B cell (primary cell): ENCODE data around the gene ACADL. TPM values are rescaled to one million over a fixed set of nuclear protein-coding genes. Genes with fewer than 3 reads are reported as not detected.

Source experiments
- ATAC-seq: fragments of 200-7000 bp; cut with Tn5 transposase; one replicate; pipeline ENCODE4 v1.10.0; 2021; ENCODE audit warnings: low read depth, mild to moderate bottlenecking, moderate number of reproducible peaks, moderate library complexity
- CTCF ChIA-PET: fragments of 350-600 bp; sonication (Branson Sonifier 250); formaldehyde crosslinking; loops from one replicate; lab custom pipeline; 2021; ENCODE audit warnings: antibody characterized with exemption, inconsistent platforms; lab: Charles Lee
- POLR2A ChIA-PET: fragments of 350-600 bp; sonication (Branson Sonifier 250); formaldehyde crosslinking; loops from one replicate; lab custom pipeline; 2021; ENCODE audit warnings: antibody characterized with exemption; lab: Charles Lee
- DNase-seq: peaks from one replicate; pipeline ENCODE4 v3.0.0; 2013
- H2AFZ ChIP-seq: 2 replicates; pipeline ENCODE4 v1.6.1; 2012; ENCODE audit warnings: mild to moderate bottlenecking, low read depth, low read length; ENCODE audit not compliant: insufficient read depth, poor library complexity, severe bottlenecking
- H3K27ac ChIP-seq, 2 donors: 1 replicate in 1 of 2; 2 replicates in 1 of 2; pipeline ENCODE4 v1.5.1; 2012 to 2013; ENCODE audit warnings: low read length in 2 of 2, mild to moderate bottlenecking in 2 of 2, moderate library complexity in 1 of 2
- H3K27me3 ChIP-seq, 4 experiments: fragments of 200-600 bp in 1 of 4; sonication (generic) in 1 of 4; replicated peaks in 1 of 4; 1 replicate in 2 of 4; 2 replicates in 2 of 4; pipeline versions ENCODE4 v1.6.1 to v1.7.0; 2013 to 2016; ENCODE audit warnings: low read length in 3 of 4, mild to moderate bottlenecking in 2 of 4, mixed read lengths in 1 of 4, moderate library complexity in 1 of 4; ENCODE audit not compliant: insufficient read depth in 4 of 4, control insufficient read depth in 3 of 4; ENCODE audit errors: control extremely low read depth in 1 of 4
- H3K36me3 ChIP-seq, 2 experiments: replicated peaks in 1 of 2; 1 replicate in 1 of 2; 2 replicates in 1 of 2; pipeline versions ENCODE4 v1.6.1 to v1.7.1; 2013; ENCODE audit warnings: low read length in 1 of 2; ENCODE audit not compliant: insufficient read depth in 2 of 2, control insufficient read depth in 1 of 2; ENCODE audit errors: control extremely low read depth in 1 of 2, extremely low read depth in 1 of 2
- H3K4me1 ChIP-seq, 2 donors: fragments of 200-600 bp in 1 of 2; sonication (generic) in 1 of 2; 1 replicate in 1 of 2; 2 replicates in 1 of 2; pipeline versions ENCODE4 v1.5.1 to v1.6.1; 2013 to 2017; ENCODE audit warnings: low read length in 2 of 2; ENCODE audit not compliant: control insufficient read depth in 2 of 2, insufficient read depth in 2 of 2
- H3K4me2 ChIP-seq: replicated peaks from 2 replicates; pipeline ENCODE3; 2012; ENCODE audit warnings: mild to moderate bottlenecking, low read depth, low read length; ENCODE audit not compliant: poor library complexity, severe bottlenecking
- H3K4me3 ChIP-seq, 5 experiments: fragments of 200-600 bp in 1 of 5; sonication (generic) in 1 of 5; 1 replicate in 3 of 5; 2 replicates in 2 of 5; pipeline versions ENCODE4 v1.5.1 to v1.7.0; 2011 to 2016; ENCODE audit warnings: low read length in 4 of 5, mild to moderate bottlenecking in 4 of 5, low read depth in 2 of 5, control low read depth in 1 of 5, moderate library complexity in 1 of 5; ENCODE audit not compliant: insufficient read depth in 1 of 5; ENCODE audit errors: control extremely low read depth in 1 of 5, extremely low read depth in 1 of 5
- H3K79me2 ChIP-seq: fragments of 200-600 bp; sonication (generic); one replicate; pipeline ENCODE4 v1.6.0; 2016; ENCODE audit warnings: low read length; ENCODE audit not compliant: control insufficient read depth, insufficient read depth
- H3K9ac ChIP-seq: fragments of 200-600 bp; sonication (generic); 2 replicates; pipeline ENCODE4 v1.6.1; 2017; ENCODE audit warnings: mild to moderate bottlenecking, low read length, moderate library complexity
- H3K9me3 ChIP-seq, 3 donors: one replicate each; pipeline versions ENCODE4 v1.6.1 to v1.7.1; 2013; ENCODE audit warnings: low read length in 2 of 3; ENCODE audit not compliant: control insufficient read depth in 2 of 3, insufficient read depth in 1 of 3; ENCODE audit errors: control extremely low read depth in 1 of 3
- H4K20me1 ChIP-seq: 2 replicates; pipeline ENCODE4 v1.6.0; 2012; ENCODE audit warnings: mild to moderate bottlenecking, low read length; ENCODE audit not compliant: insufficient read depth, control insufficient read depth, poor library complexity, severe bottlenecking
- H3K27ac Mint-ChIP-seq: one replicate; pipeline ENCODE4 v1.8.0; 2021; ENCODE audit warnings: mixed read lengths
- H3K27me3 Mint-ChIP-seq: one replicate; pipeline ENCODE4 v1.8.0; 2021; ENCODE audit warnings: mixed read lengths
- H3K4me1 Mint-ChIP-seq: one replicate; pipeline ENCODE4 v1.8.0; 2021; ENCODE audit warnings: mixed read lengths
- H3K4me3 Mint-ChIP-seq: one replicate; pipeline ENCODE4 v1.8.0; 2021; ENCODE audit warnings: mixed read lengths
- H3K9me3 Mint-ChIP-seq: one replicate; pipeline ENCODE4 v1.8.0; 2022; ENCODE audit warnings: mixed read lengths; ENCODE audit not compliant: insufficient read depth
- CTCF ChIP-seq: fragments of 200-600 bp; IDR thresholded peaks from one replicate; pipeline ENCODE4 v1.8.0; 2022; ENCODE audit warnings: antibody characterized with exemption, mild to moderate bottlenecking
- EZH2 ChIP-seq: IDR thresholded peaks from 2 replicates; pipeline ENCODE4 v1.6.1; 2012; ENCODE audit warnings: borderline replicate concordance, low read depth, mild to moderate bottlenecking, moderate library complexity, low read length; ENCODE audit not compliant: insufficient read depth, poor library complexity, severe bottlenecking
- WGBS: methylation state at CpG from one replicate; pipeline ENCODE4 v1.1.5; 2013; ENCODE audit warnings: missing lambda C conversion rate; ENCODE audit not compliant: insufficient coverage; 5-methylcytosine and 5-hydroxymethylcytosine counted together
- intact Hi-C: fragments of 100-400 bp; cut with micrococcal nuclease; formaldehyde crosslinking; loops from one replicate; pipeline ENCODE4 v1.10.0; 2022
- polyA plus RNA-seq: library from polyadenylated mRNA; depleted of rRNA; stranded (reverse); fragments of >200 nt; gene quantifications from 2 replicates; pipeline ENCODE4 v1.2.3, GENCODE V29; 2012
- total RNA-seq, 2 donors: library from RNA; stranded (reverse); fragments of 120-200 nt in 1 of 2; gene quantifications; 1 replicate in 1 of 2; 2 replicates in 1 of 2; pipeline versions ENCODE4 v1.2.3 to v1.2.4, GENCODE V29; 2013 to 2022

The ACADL gene
- total and polyA plus RNA-seq, 2 donors (not counting 1 experiment from before 2014, with no cell fraction given): not detected

- Histone ChIP-seq H4K20me1 (peaks cover 12% of the 10 kb centered on the region), H3K9me3 (no peaks in the 10 kb centered on the region), H2AFZ (no peak overlapping the region), H3K79me2 (peaks cover 55% of the 10 kb centered on the region), H3K4me3 (no peak overlapping the region), H3K9ac (no peak overlapping the region), H3K36me3 (no peaks in the 10 kb centered on the region), H3K4me1 (peaks cover 4 to 9% of the 10 kb centered on the region in 2 donors), H3K4me2 (no peak overlapping the region), H3K27ac (no peak overlapping the region), H3K27me3 (no peaks in the 10 kb centered on the region)
- no peaks in the 10 kb centered on the region for H3K9me3 Mint-ChIP-seq
- intact Hi-C loops: no loop called here
- TF ChIP-seq CTCF: no peak
- ATAC-seq: no peak
- no peaks in the 10 kb centered on the region for H3K27me3 Mint-ChIP-seq
- no peak overlapping the region for H3K27ac Mint-ChIP-seq
- no peak for DNase-seq
- H3K4me3 Mint-ChIP-seq: no peak overlapping the region
- WGBS: 2% methylated on average over 4 of the region's 6 CpGs
- ChIA-PET CTCF (no interaction called here), POLR2A (interaction anchor here (0.6 kb wide), 1 partner anchor 9 kb away, joined by 3 read pairs; no protein-coding TSS in a partner anchor)
- peaks cover 11% of the 10 kb centered on the region for H3K4me1 Mint-ChIP-seq
These were observed 62.7 kb downstream of the ACADL start for GRCh38 chr2:210162466-210163124.

GRCh38 chr2:210159059-210159458 lies 66.2 kb downstream of the ACADL start:
- CTCF ChIA-PET: no interaction called here
- no peak for ATAC-seq

More at GRCh38 chr2:210159059-210159458, 66.2 kb downstream of the ACADL start:
- H3K36me3 ChIP-seq: peaks cover 0 to 2% of the 10 kb centered on the region in 2 experiments
- Mint-ChIP-seq H3K4me3 (no peak overlapping the region), H3K9me3 (no peaks in the 10 kb centered on the region), H3K4me1 (peaks cover 14% of the 10 kb centered on the region), H3K27ac (no peak overlapping the region), H3K27me3 (no peaks in the 10 kb centered on the region)
- TF ChIP-seq CTCF (no peak), EZH2 (no peak)
- H3K4me1 ChIP-seq: peaks cover 4 to 9% of the 10 kb centered on the region in 2 donors
- no peaks in the 10 kb centered on the region for H3K9me3 ChIP-seq
- intact Hi-C loops: no loop called here
- no peak overlapping the region for H3K9ac ChIP-seq
- H3K4me3 ChIP-seq: no peak overlapping the region
- POLR2A ChIA-PET: no interaction called here
- no peak for DNase-seq
- H4K20me1 ChIP-seq: peaks cover 16% of the 10 kb centered on the region
- no peak overlapping the region for H2AFZ ChIP-seq
- no peak overlapping the region for H3K27ac ChIP-seq
- H3K27me3 ChIP-seq: no peaks in the 10 kb centered on the region
- no peak overlapping the region for H3K4me2 ChIP-seq
- WGBS: 87% methylated on average over 2 of the region's 3 CpGs
- H3K79me2 ChIP-seq: peaks cover 42% of the 10 kb centered on the region
